GM19023 (cell line): ENCODE results near the gene RANBP6.
"Not testable (repeated sequence)": the region's sequence is repeated elsewhere in the genome, so short reads cannot be mapped to it uniquely, and the experiment has no call there.

Source experiments
- ATAC-seq: cut with Tn5 transposase; IDR thresholded peaks from one replicate; pipeline ENCODE4 v1.9.1; 2021; ENCODE audit warnings: mild to moderate bottlenecking, moderate library complexity; ENCODE audit not compliant: unreplicated experiment

The RANBP6 gene

GRCh38 chr9:6015278-6016157 is at the start of gene RANBP6:
TSS of gene RANBP6 (minus strand) at chr9:6015624. CDS start at chr9:6015607, 17 bp downstream.
- ATAC-seq: peak; percentile 99

GRCh38 chr9:6063146-6063545 is 47.7 kb upstream of the RANBP6 start:
- ATAC-seq: not testable (repeated sequence)

GRCh38 chr9:6055666-6056065 is 40.2 kb upstream of the RANBP6 start:
- ATAC-seq: no peak

- no peak for ATAC-seq
Observed at GRCh38 chr9:6055216-6055615, 39.8 kb upstream of the RANBP6 start.

GRCh38 chr9:6054280-6055099 is 39.1 kb upstream of the RANBP6 start:
- ATAC-seq: peak; percentile 53

GRCh38 chr9:6052293-6052919 is 37.0 kb upstream of the RANBP6 start:
- ATAC-seq: no peak

GRCh38 chr9:6051511-6051950 is 36.1 kb upstream of the RANBP6 start:
- ATAC-seq: peak; percentile 76

GRCh38 chr9:6049798-6050197 is 34.4 kb upstream of the RANBP6 start:
- no peak for ATAC-seq

GRCh38 chr9:6048039-6048438 is 32.6 kb upstream of the RANBP6 start:
- no peak for ATAC-seq

- ATAC-seq: no peak
Observed at GRCh38 chr9:6047020-6047419, 31.6 kb upstream of the RANBP6 start.

- ATAC-seq: no peak
Observed at GRCh38 chr9:6045364-6045763, 29.9 kb upstream of the RANBP6 start.

- ATAC-seq: no peak
Observed at GRCh38 chr9:6040077-6040476, 24.7 kb upstream of the RANBP6 start.

GRCh38 chr9:6036391-6036790 is 21.0 kb upstream of the RANBP6 start:
- ATAC-seq: no peak

- ATAC-seq: no peak
Observed at GRCh38 chr9:6034954-6035353, 19.5 kb upstream of the RANBP6 start.

- ATAC-seq: no peak
Observed at GRCh38 chr9:6029604-6030274, 14.3 kb upstream of the RANBP6 start.

GRCh38 chr9:6024035-6024554 is 8.7 kb upstream of the RANBP6 start:
- no peak for ATAC-seq

- ATAC-seq: not testable (repeated sequence)
Observed at GRCh38 chr9:6016975-6017374, 1.6 kb upstream of the RANBP6 start.

GRCh38 chr9:6014670-6015270 is 654 bp downstream of the RANBP6 start:
- no peak for ATAC-seq

- peak; percentile 66 for ATAC-seq
Observed at GRCh38 chr9:6008169-6008979, 7.0 kb downstream of the RANBP6 start.
